HG02938 (cell line): Measurements from ENCODE around the gene SF1.
A peak's percentile ranks its signal among the peaks of the same experiment; 100 is the strongest.

Experiments
- ATAC-seq: cut with Tn5 transposase; IDR thresholded peaks from one replicate; pipeline ENCODE4 v1.9.1; 2021; ENCODE audit warnings: mild to moderate bottlenecking, moderate library complexity; ENCODE audit not compliant: unreplicated experiment

The SF1 gene

GRCh38 chr11:64786308-64786707 is 8.0 kb upstream of the SF1 start:
- no peak for ATAC-seq

- no peak for ATAC-seq
Measured at GRCh38 chr11:64784813-64785581, 6.7 kb upstream of the SF1 start.

GRCh38 chr11:64778223-64778472 is 194 bp downstream of the SF1 start:
- ATAC-seq = peak; percentile 4

GRCh38 chr11:64777449-64778222 is 706 bp downstream of the SF1 start:
- ATAC-seq = no peak

- ATAC-seq = no peak
Measured at GRCh38 chr11:64776875-64777274, 1.5 kb downstream of the SF1 start.

GRCh38 chr11:64776425-64776824 is 1.9 kb downstream of the SF1 start:
- no peak for ATAC-seq

GRCh38 chr11:64774144-64774543 is 4.2 kb downstream of the SF1 start:
- ATAC-seq = no peak

- no peak for ATAC-seq
Measured at GRCh38 chr11:64772303-64773018, 5.9 kb downstream of the SF1 start.

GRCh38 chr11:64771861-64772260 is 6.5 kb downstream of the SF1 start:
- peak; percentile 51 for ATAC-seq

- ATAC-seq = no peak
Measured at GRCh38 chr11:64770120-64770519, 8.2 kb downstream of the SF1 start.

GRCh38 chr11:64769283-64769682 is 9.1 kb downstream of the SF1 start:
- no peak for ATAC-seq

- no peak for ATAC-seq
Measured at GRCh38 chr11:64768300-64768694, 10.0 kb downstream of the SF1 start.

- no peak for ATAC-seq
Measured at GRCh38 chr11:64767344-64768299, 10.7 kb downstream of the SF1 start.

- no peak for ATAC-seq
Measured at GRCh38 chr11:64766881-64767280, 11.5 kb downstream of the SF1 start.

- ATAC-seq = no peak
Measured at GRCh38 chr11:64765851-64766665, 12.3 kb downstream of the SF1 start.

- ATAC-seq = no peak
Measured at GRCh38 chr11:64765291-64765850, 13.0 kb downstream of the SF1 start.

- ATAC-seq = no peak
Measured at GRCh38 chr11:64764753-64765152, 13.6 kb downstream of the SF1 start.

GRCh38 chr11:64764040-64764611 is 14.2 kb downstream of the SF1 start:
- ATAC-seq = no peak

- no peak for ATAC-seq
Measured at GRCh38 chr11:64763526-64764039, 14.8 kb downstream of the SF1 start.
